H1 (cell line): ENCODE measurements around the gene PLOD1. TPM values are rescaled to one million over a fixed set of nuclear protein-coding genes. Genes with fewer than 3 reads are reported as not detected.

Experiments used
- CTCF ChIA-PET: fragments of 300-600 bp; sonication (Branson Sonifier 250); formaldehyde crosslinking; loops from one replicate; lab custom pipeline; 2021; ENCODE audit not compliant: partially characterized antibody; lab: Charles Lee
- POLR2A ChIA-PET: fragments of 300-600 bp; sonication (Branson Sonifier 250); formaldehyde crosslinking; loops from one replicate; lab custom pipeline; 2021; ENCODE audit warnings: inconsistent platforms; ENCODE audit not compliant: partially characterized antibody; lab: Charles Lee
- DNase-seq, 2 experiments: peaks; one replicate each; pipeline versions ENCODE4 v3.0.0 to v3.0.0-alpha.2; 2010 to 2022; ENCODE audit warnings: low spot score in 2 of 2, low read depth in 1 of 2, mixed read lengths in 1 of 2
- FAIRE-seq: peaks from 2 replicates; lab custom pipeline; 2011; peaks lifted over from hg19 to GRCh38; lab: Jason Lieb, UNC
- H2AFZ ChIP-seq: 2 replicates; pipeline ENCODE4 v1.8.1; 2012; ENCODE audit warnings: low read length, inconsistent platforms
- H2AK5ac ChIP-seq: 2 replicates; pipeline ENCODE4 v1.6.1; 2013; ENCODE audit warnings: low read depth, low read length
- H2BK120ac ChIP-seq: replicated peaks from 2 replicates; pipeline ENCODE3; 2013; ENCODE audit warnings: low read depth, low read length, inconsistent platforms
- H2BK12ac ChIP-seq: 2 replicates; pipeline ENCODE4 v1.6.1; 2013; ENCODE audit warnings: low read depth, low read length
- H2BK15ac ChIP-seq: 2 replicates; pipeline ENCODE4 v1.6.1; 2013; ENCODE audit warnings: low read length
- H2BK20ac ChIP-seq: 2 replicates; pipeline ENCODE4 v1.6.1; 2013; ENCODE audit warnings: low read length
- H2BK5ac ChIP-seq: 2 replicates; pipeline ENCODE4 v1.6.1; 2013; ENCODE audit warnings: low read depth, low read length
- H3K14ac ChIP-seq: 2 replicates; pipeline ENCODE4 v1.6.1; 2013; ENCODE audit warnings: inconsistent platforms; ENCODE audit not compliant: insufficient read length
- H3K18ac ChIP-seq: 2 replicates; pipeline ENCODE4 v1.6.1; 2013; ENCODE audit warnings: low read length; ENCODE audit errors: extremely low read depth
- H3K23ac ChIP-seq: 2 replicates; pipeline ENCODE4 v1.6.1; 2013; ENCODE audit warnings: inconsistent platforms; ENCODE audit not compliant: insufficient read length
- H3K23me2 ChIP-seq: 2 replicates; pipeline ENCODE4 v1.6.1; 2013; ENCODE audit warnings: low read depth, low read length
- H3K27ac ChIP-seq: 2 replicates; pipeline ENCODE4 v1.6.1; 2011; ENCODE audit warnings: low read depth, low read length, inconsistent platforms
- H3K27me3 ChIP-seq, 4 experiments: replicated peaks in 1 of 4; 1 replicate in 1 of 4; 2 replicates in 3 of 4; pipeline versions ENCODE4 v1.6.1 to v1.8.1; 2011 to 2013; ENCODE audit warnings: low read length in 3 of 4, mild to moderate bottlenecking in 3 of 4, inconsistent platforms in 2 of 4, mixed read lengths in 2 of 4, moderate library complexity in 1 of 4; ENCODE audit not compliant: control insufficient read depth in 3 of 4, insufficient read depth in 3 of 4; ENCODE audit errors: extremely low read depth in 1 of 4
- H3K36me3 ChIP-seq, 4 experiments: 2 replicates each; pipeline versions ENCODE4 v1.6.1 to v1.8.1; 2011 to 2013; ENCODE audit warnings: mild to moderate bottlenecking in 4 of 4, low read length in 3 of 4, moderate library complexity in 2 of 4, control low read depth in 1 of 4, inconsistent platforms in 1 of 4; ENCODE audit not compliant: insufficient read depth in 4 of 4, control insufficient read depth in 2 of 4
- H3K4ac ChIP-seq: replicated peaks from 2 replicates; pipeline ENCODE3; 2013; ENCODE audit warnings: low read length, low read depth, mixed read lengths, inconsistent platforms; ENCODE audit not compliant: insufficient read length
- H3K4me1 ChIP-seq, 4 experiments: replicated peaks in 1 of 4; 1 replicate in 1 of 4; 2 replicates in 3 of 4; pipeline versions ENCODE4 v1.6.1 to v1.8.1; 2011 to 2013; ENCODE audit warnings: low read length in 3 of 4, inconsistent platforms in 2 of 4, mixed read lengths in 1 of 4; ENCODE audit not compliant: insufficient read depth in 4 of 4, control insufficient read depth in 3 of 4
- H3K4me2 ChIP-seq, 2 experiments: 2 replicates each; pipeline versions ENCODE4 v1.6.1 to v1.8.1; 2011 to 2013; ENCODE audit warnings: low read depth in 2 of 2, low read length in 2 of 2, control low read depth in 1 of 2, inconsistent platforms in 1 of 2, mild to moderate bottlenecking in 1 of 2; ENCODE audit not compliant: insufficient read depth in 1 of 2
- H3K4me3 ChIP-seq, 4 experiments: fragments of 200-600, 300-600 bp in 1 of 4; sonication (generic), shearing (Covaris generic), sonication (Bioruptor Twin) in 1 of 4; 2 replicates each; pipeline versions ENCODE4 v1.5.1 to v1.8.1; 2011 to 2016; ENCODE audit warnings: low read length in 4 of 4, low read depth in 3 of 4, control low read depth in 2 of 4, inconsistent platforms in 2 of 4, mild to moderate bottlenecking in 2 of 4, mixed read lengths in 1 of 4, moderate library complexity in 1 of 4; ENCODE audit not compliant: insufficient read depth in 2 of 4; ENCODE audit errors: extremely low read depth in 1 of 4
- H3K56ac ChIP-seq: replicated peaks from 2 replicates; pipeline ENCODE3; 2013; ENCODE audit warnings: low read depth, mild to moderate bottlenecking, mixed read lengths, low read length, inconsistent platforms; ENCODE audit not compliant: insufficient read length
- H3K79me1 ChIP-seq: 2 replicates; pipeline ENCODE4 v1.6.1; 2013; ENCODE audit warnings: low read depth, low read length, control low read depth
- H3K79me2 ChIP-seq, 2 experiments: 2 replicates each; pipeline versions ENCODE4 v1.6.1 to v1.8.1; 2012 to 2013; ENCODE audit warnings: low read length in 2 of 2, mild to moderate bottlenecking in 2 of 2, inconsistent platforms in 1 of 2; ENCODE audit not compliant: insufficient read depth in 2 of 2, control insufficient read depth in 1 of 2
- H3K9ac ChIP-seq, 4 experiments: replicated peaks in 1 of 4; 1 replicate in 1 of 4; 2 replicates in 3 of 4; pipeline versions ENCODE4 v1.6.1 to v1.8.1; 2011 to 2013; ENCODE audit warnings: low read depth in 3 of 4, low read length in 3 of 4, control low read depth in 2 of 4, mild to moderate bottlenecking in 2 of 4, moderate library complexity in 2 of 4, inconsistent platforms in 1 of 4; ENCODE audit errors: extremely low read depth in 1 of 4
- H3K9me3 ChIP-seq, 2 experiments: 2 replicates each; pipeline versions ENCODE4 v1.6.1 to v1.8.1; 2012 to 2013; ENCODE audit warnings: mild to moderate bottlenecking in 2 of 2, moderate library complexity in 2 of 2, control low read depth in 1 of 2, inconsistent platforms in 1 of 2, low read depth in 1 of 2, low read length in 1 of 2, mixed read lengths in 1 of 2; ENCODE audit not compliant: insufficient read depth in 2 of 2
- H4K20me1 ChIP-seq, 2 experiments: replicated peaks in 1 of 2; 2 replicates each; pipeline versions ENCODE3 to v1.8.1; 2011 to 2013; ENCODE audit warnings: inconsistent platforms in 2 of 2, low read length in 2 of 2, mild to moderate bottlenecking in 1 of 2; ENCODE audit not compliant: insufficient read depth in 2 of 2, control insufficient read depth in 1 of 2
- H4K5ac ChIP-seq: 2 replicates; pipeline ENCODE4 v1.6.1; 2013; ENCODE audit warnings: low read length, low read depth, mixed read lengths, inconsistent platforms; ENCODE audit not compliant: insufficient read length
- H4K8ac ChIP-seq: 2 replicates; pipeline ENCODE4 v1.8.0; 2013; ENCODE audit warnings: mild to moderate bottlenecking, moderate library complexity, low read length, inconsistent platforms; ENCODE audit not compliant: insufficient read depth; ENCODE audit errors: extremely low read depth
- H4K91ac ChIP-seq: replicated peaks from 2 replicates; pipeline ENCODE3; 2013; ENCODE audit warnings: low read length, mixed read lengths, inconsistent platforms; ENCODE audit not compliant: insufficient read length
- CTCF ChIP-seq, 3 experiments: IDR thresholded peaks; 1 replicate in 2 of 3; 2 replicates in 1 of 3; pipeline versions ENCODE4 v1.5.1 to v1.6.1; 2011; ENCODE audit warnings: low read length in 3 of 3, mild to moderate bottlenecking in 3 of 3, inconsistent platforms in 2 of 3, low read depth in 1 of 3, moderate library complexity in 1 of 3; ENCODE audit not compliant: insufficient read depth in 1 of 3; ENCODE audit errors: control extremely low read depth in 1 of 3
- GABPA ChIP-seq: IDR thresholded peaks from 2 replicates; pipeline ENCODE4 v1.6.1; 2011; ENCODE audit warnings: mild to moderate bottlenecking, low read length, moderate library complexity, borderline replicate concordance; ENCODE audit not compliant: insufficient read depth
- RAD21 ChIP-seq, 2 experiments: IDR thresholded peaks in 1 of 2; conservative IDR thresholded peaks in 1 of 2; 2 replicates each; pipeline ENCODE4 v1.6.1; 2011; ENCODE audit warnings: low read depth in 2 of 2, low read length in 2 of 2, improper control_type of control experiment in 1 of 2, inconsistent platforms in 1 of 2, mild to moderate bottlenecking in 1 of 2, moderate library complexity in 1 of 2
- RFX5 ChIP-seq: IDR thresholded peaks from 2 replicates; pipeline ENCODE4 v1.6.1; 2011; ENCODE audit warnings: low read depth, low read length, improper control_type of control experiment, borderline replicate concordance
- SIN3A ChIP-seq, 2 experiments: IDR thresholded peaks in 1 of 2; conservative IDR thresholded peaks in 1 of 2; 2 replicates each; pipeline ENCODE4 v1.6.1; 2011 to 2012; ENCODE audit warnings: low read length in 2 of 2, improper control_type of control experiment in 1 of 2, low read depth in 1 of 2, mild to moderate bottlenecking in 1 of 2
- SP2 ChIP-seq: IDR thresholded peaks from 2 replicates; pipeline ENCODE4 v1.6.1; 2012; ENCODE audit warnings: mild to moderate bottlenecking, low read length, inconsistent platforms
- TEAD4 ChIP-seq: IDR thresholded peaks from 2 replicates; pipeline ENCODE4 v1.6.1; 2012; ENCODE audit warnings: low read depth, low read length, inconsistent platforms, mixed read lengths
- USF2 ChIP-seq: IDR thresholded peaks from 2 replicates; pipeline ENCODE4 v1.6.1; 2011; ENCODE audit warnings: low read length, improper control_type of control experiment
- YY1 ChIP-seq: IDR thresholded peaks from 2 replicates; pipeline ENCODE4 v1.6.1; 2011; ENCODE audit warnings: low read depth, mild to moderate bottlenecking, low read length
- WGBS, 2 experiments: shearing (Covaris generic) in 1 of 2; methylation state at CpG; one replicate each; pipeline versions ENCODE4 v1.1.6 to v1.1.7; 2013 to 2015; ENCODE audit warnings: low lambda C conversion rate in 2 of 2, mixed read lengths in 2 of 2, inconsistent platforms in 1 of 2, low coverage in 1 of 2, missing lambda C conversion rate in 1 of 2; ENCODE audit not compliant: insufficient replicate concordance in 2 of 2, insufficient coverage in 1 of 2, insufficient read length in 1 of 2; ENCODE audit errors: extremely low coverage in 1 of 2, missing lambda C conversion rate in 1 of 2; 5-methylcytosine and 5-hydroxymethylcytosine counted together
- polyA plus RNA-seq, 7 experiments: library from polyadenylated mRNA; depleted of rRNA in 3 of 7; stranded (reverse) in 5 of 7; unstranded in 2 of 7; fragments of >200 nt in 5 of 7; fragments of 200-250 nt in 2 of 7; gene quantifications; 1 replicate in 5 of 7; 2 replicates in 1 of 7; 4 replicates in 1 of 7; pipeline versions ENCODE4 v1.2.1 to v1.2.3, GENCODE V29; 2011 to 2013; ENCODE audit warnings: missing spikeins in 2 of 7, mixed read lengths in 2 of 7
- total RNA-seq: library from RNA; stranded (reverse); fragmentation: NEBNext Ultra II Directional; extraction: Animal tissue kit (Norgen Biotek cat#: 25700); gene quantifications from 2 replicates; pipeline ENCODE4 v1.2.1, GENCODE V29; 2021

Gene PLOD1
- total and polyA plus RNA-seq, 2 of the 8 experiments (the other 6 are each of a cell fraction or from before 2014, with no cell fraction given), result 44.9 to 51.8 TPM

DNA sequence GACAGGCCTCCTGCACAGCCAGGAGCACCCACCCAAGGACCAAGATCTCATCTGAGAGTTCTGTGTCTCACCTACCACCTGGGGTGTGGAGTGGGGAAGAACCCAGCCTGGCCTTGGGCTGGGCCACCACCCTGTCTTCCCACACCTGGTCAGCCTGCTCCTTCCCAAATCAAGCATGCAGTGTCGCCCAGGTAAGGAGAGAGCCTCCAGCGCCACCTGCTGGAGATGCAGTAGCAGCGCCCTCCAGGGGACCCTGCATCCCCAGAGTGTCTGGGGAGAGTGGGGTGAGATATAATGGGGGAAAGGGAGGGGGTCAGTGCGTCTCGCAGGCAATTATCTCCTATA, 40.6 kb upstream of the PLOD1 start:
- peak; percentile 57 for FAIRE-seq
- no peak overlapping the region for H3K27ac ChIP-seq
- no peaks in the 10 kb centered on the region for H3K27me3 ChIP-seq
- H3K4me3 ChIP-seq, result no peak overlapping the region
- H3K4ac ChIP-seq, result peak overlapping the region; percentile 5
- H3K9ac ChIP-seq, result no peak overlapping the region
- H3K23me2 ChIP-seq, result peaks cover 5% of the 10 kb centered on the region; the same call in 1 of the 2 replicates
- no peak overlapping the region for H3K23ac ChIP-seq
- H3K56ac ChIP-seq, result no peak overlapping the region
- no peak overlapping the region for H3K18ac ChIP-seq
- H3K9me3 ChIP-seq, result no peaks in the 10 kb centered on the region
- DNase-seq, result peak in 1 of 2 experiments; percentile 93
- H2AFZ ChIP-seq, result no peak overlapping the region
- no peak overlapping the region for H2BK5ac ChIP-seq
- no peak overlapping the region for H3K4me2 ChIP-seq
- no peaks in the 10 kb centered on the region for H3K36me3 ChIP-seq
- 0% methylated on average over 5 of the region's 5 CpGs; no CpG with 5 or more reads in 1 of the 2 experiments for WGBS, 2 experiments
- no peak overlapping the region for H4K5ac ChIP-seq
- no peak overlapping the region for H2BK20ac ChIP-seq
- CTCF ChIA-PET, result interaction anchor here (0.6 to 4.9 kb wide), 19 partner anchors 9 to 82 kb away, joined by 3 to 67 read pairs (median 11); no protein-coding TSS in a partner anchor
- no peaks in the 10 kb centered on the region for H3K79me2 ChIP-seq
- no peaks in the 10 kb centered on the region; a peak in 3 of 7 replicates for H3K4me1 ChIP-seq
- H4K20me1 ChIP-seq, result no peaks in the 10 kb centered on the region
- no peak overlapping the region for H2BK120ac ChIP-seq
- POLR2A ChIA-PET, result interaction anchor here (1.4 to 3.6 kb wide), 2 partner anchors 11 to 15 kb away, joined by 5 to 40 read pairs; no protein-coding TSS in a partner anchor
- no peak overlapping the region for H3K14ac ChIP-seq
- TF ChIP-seq YY1 (peak; percentile 48; the same call in 1 of the 2 replicates), SP2 (no peak), CTCF (IDR thresholded peaks at IDR 0.05; ENCODE audit: control extremely low read depth in 1 of 3, insufficient read depth in 1 of 3, low read depth in 1 of 3, low read length in 3 of 3) (peak; percentile 97 to 98 (median 98)), TEAD4 (no peak), RFX5 (no peak), USF2 (no peak), SIN3A (conservative IDR thresholded peaks at IDR 0.05 in 1 of 2, IDR thresholded peaks at IDR 0.05 in 1 of 2; ENCODE audit: low read depth in 1 of 2, low read length in 2 of 2) (no peak), GABPA (peak; percentile 51; the same call in 1 of the 2 replicates), RAD21 (IDR thresholded peaks at IDR 0.05 in 1 of 2, conservative IDR thresholded peaks at IDR 0.05 in 1 of 2; ENCODE audit: low read depth in 2 of 2, low read length in 2 of 2) (peak; percentile 91 to 96)
- H3K79me1 ChIP-seq, result no peaks in the 10 kb centered on the region; the same call in 1 of the 2 replicates
- no peak overlapping the region for H2AK5ac ChIP-seq
- no peak overlapping the region for H4K91ac ChIP-seq
- H2BK12ac ChIP-seq, result no peak overlapping the region; the same call in 1 of the 2 replicates
- no peak overlapping the region for H4K8ac ChIP-seq
- H2BK15ac ChIP-seq, result no peak overlapping the region
